ENCODE measurements around the gene INPP5A.

DNA sequence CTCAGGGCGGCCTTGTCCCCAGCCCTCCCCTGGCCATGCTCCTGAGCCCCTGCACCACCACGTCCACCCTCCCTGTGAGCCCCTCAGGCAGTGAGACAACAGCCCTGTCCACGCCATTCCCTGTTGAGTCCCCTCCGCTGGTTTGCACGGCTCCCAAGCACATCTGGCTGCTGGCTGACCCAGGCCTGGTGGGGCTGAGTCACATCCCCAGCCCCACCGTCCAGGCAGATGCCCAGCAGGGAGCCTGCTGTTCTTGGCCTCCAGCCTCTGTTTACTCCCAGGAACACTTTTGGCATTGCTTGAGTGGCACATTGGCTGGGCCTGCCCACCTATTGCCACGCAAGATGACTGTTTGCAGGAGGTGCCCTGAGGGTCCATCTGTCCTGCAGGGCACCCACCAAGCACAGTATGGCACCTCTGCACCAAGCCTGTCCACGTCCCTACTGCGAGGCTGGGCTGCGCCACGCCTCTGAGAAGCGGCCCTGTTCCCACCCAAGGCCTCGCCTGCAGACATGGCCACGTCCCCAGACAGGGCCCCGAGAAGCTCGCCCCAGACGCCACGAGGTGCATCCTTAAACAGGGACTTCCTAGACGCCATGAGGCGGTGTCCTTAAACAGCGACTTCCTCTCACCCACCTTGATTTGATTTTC lies 48.4 kb upstream of the INPP5A start:
- TF ChIP-seq, protein P1, sequence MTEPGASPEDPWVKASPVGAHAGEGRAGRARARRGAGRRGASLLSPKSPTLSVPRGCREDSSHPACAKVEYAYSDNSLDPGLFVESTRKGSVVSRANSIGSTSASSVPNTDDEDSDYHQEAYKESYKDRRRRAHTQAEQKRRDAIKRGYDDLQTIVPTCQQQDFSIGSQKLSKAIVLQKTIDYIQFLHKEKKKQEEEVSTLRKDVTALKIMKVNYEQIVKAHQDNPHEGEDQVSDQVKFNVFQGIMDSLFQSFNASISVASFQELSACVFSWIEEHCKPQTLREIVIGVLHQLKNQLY (CRISPR knock-in tag; IDR thresholded peaks at IDR 0.05): no peak
- TF ChIP-seq, protein P2, sequence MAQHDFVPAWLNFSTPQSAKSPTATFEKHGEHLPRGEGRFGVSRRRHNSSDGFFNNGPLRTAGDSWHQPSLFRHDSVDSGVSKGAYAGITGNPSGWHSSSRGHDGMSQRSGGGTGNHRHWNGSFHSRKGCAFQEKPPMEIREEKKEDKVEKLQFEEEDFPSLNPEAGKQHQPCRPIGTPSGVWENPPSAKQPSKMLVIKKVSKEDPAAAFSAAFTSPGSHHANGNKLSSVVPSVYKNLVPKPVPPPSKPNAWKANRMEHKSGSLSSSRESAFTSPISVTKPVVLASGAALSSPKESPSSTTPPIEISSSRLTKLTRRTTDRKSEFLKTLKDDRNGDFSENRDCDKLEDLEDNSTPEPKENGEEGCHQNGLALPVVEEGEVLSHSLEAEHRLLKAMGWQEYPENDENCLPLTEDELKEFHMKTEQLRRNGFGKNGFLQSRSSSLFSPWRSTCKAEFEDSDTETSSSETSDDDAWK (CRISPR knock-in tag; IDR thresholded peaks at IDR 0.05): no peak
- no peak for TF ChIP-seq KDM4B (CRISPR knock-in tag; IDR thresholded peaks at IDR 0.05)
- TF ChIP-seq BORCS8-MEF2B (CRISPR knock-in tag; IDR thresholded peaks at IDR 0.05): no peak
- TF ChIP-seq, protein P3, sequence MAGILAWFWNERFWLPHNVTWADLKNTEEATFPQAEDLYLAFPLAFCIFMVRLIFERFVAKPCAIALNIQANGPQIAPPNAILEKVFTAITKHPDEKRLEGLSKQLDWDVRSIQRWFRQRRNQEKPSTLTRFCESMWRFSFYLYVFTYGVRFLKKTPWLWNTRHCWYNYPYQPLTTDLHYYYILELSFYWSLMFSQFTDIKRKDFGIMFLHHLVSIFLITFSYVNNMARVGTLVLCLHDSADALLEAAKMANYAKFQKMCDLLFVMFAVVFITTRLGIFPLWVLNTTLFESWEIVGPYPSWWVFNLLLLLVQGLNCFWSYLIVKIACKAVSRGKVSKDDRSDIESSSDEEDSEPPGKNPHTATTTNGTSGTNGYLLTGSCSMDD (CRISPR knock-in tag; IDR thresholded peaks at IDR 0.05): no peak

Data from HepG2 (cell line).